Astrocyte (in vitro differentiated cells and primary cell): Measurements from ENCODE around the gene MCAM. TPM values are rescaled to one million over a fixed set of nuclear protein-coding genes. Genes with fewer than 3 reads are reported as not detected.

Source experiments
- DNase-seq: peaks from one replicate; pipeline ENCODE4 v3.0.0-alpha.2; 2010; ENCODE audit warnings: low read depth
- FAIRE-seq: peaks from 2 replicates; lab custom pipeline; 2011; peaks lifted over from hg19 to GRCh38; lab: Jason Lieb, UNC
- H2AFZ ChIP-seq: 2 replicates; pipeline ENCODE4 v1.6.0; 2012; ENCODE audit warnings: low read depth, low read length, inconsistent platforms
- H3K27ac ChIP-seq: 2 replicates; pipeline ENCODE4 v1.5.1; 2011; ENCODE audit warnings: low read depth, low read length, inconsistent platforms
- H3K27me3 ChIP-seq: 2 replicates; pipeline ENCODE4 v1.6.0; 2011; ENCODE audit warnings: low read length, inconsistent platforms; ENCODE audit not compliant: insufficient read depth
- H3K36me3 ChIP-seq: 2 replicates; pipeline ENCODE4 v1.5.1; 2011; ENCODE audit warnings: low read length, inconsistent platforms; ENCODE audit not compliant: insufficient read depth
- H3K4me1 ChIP-seq: 2 replicates; pipeline ENCODE4 v1.5.1; 2011; ENCODE audit warnings: low read length, inconsistent platforms; ENCODE audit not compliant: insufficient read depth
- H3K4me2 ChIP-seq: 2 replicates; pipeline ENCODE4 v1.6.0; 2012; ENCODE audit warnings: low read length, inconsistent platforms
- H3K4me3 ChIP-seq: 2 replicates; pipeline ENCODE4 v1.5.1; 2011; ENCODE audit warnings: low read depth, mild to moderate bottlenecking, low read length, inconsistent platforms; ENCODE audit not compliant: insufficient read depth
- H3K79me2 ChIP-seq: 2 replicates; pipeline ENCODE4 v1.6.0; 2012; ENCODE audit warnings: mild to moderate bottlenecking, low read length, inconsistent platforms; ENCODE audit not compliant: insufficient read depth
- H3K9ac ChIP-seq: 2 replicates; pipeline ENCODE4 v1.6.0; 2012; ENCODE audit warnings: mild to moderate bottlenecking, low read length, inconsistent platforms
- H3K9me3 ChIP-seq: 2 replicates; pipeline ENCODE4 v1.5.1; 2012; ENCODE audit warnings: low read depth, mild to moderate bottlenecking, low read length, inconsistent platforms; ENCODE audit not compliant: insufficient read depth
- H4K20me1 ChIP-seq: 2 replicates; pipeline ENCODE4 v1.6.0; 2012; ENCODE audit warnings: low read length, inconsistent platforms; ENCODE audit not compliant: insufficient read depth
- H3K27ac Mint-ChIP-seq: one replicate; pipeline ENCODE4 v1.8.0; 2021; ENCODE audit warnings: mild to moderate bottlenecking, mixed read lengths; ENCODE audit not compliant: unreplicated experiment
- H3K27me3 Mint-ChIP-seq: one replicate; pipeline ENCODE4 v1.8.0; 2021; ENCODE audit warnings: low read depth, mixed read lengths; ENCODE audit not compliant: unreplicated experiment
- H3K36me3 Mint-ChIP-seq: one replicate; pipeline ENCODE4 v1.8.0; 2021; ENCODE audit warnings: low read depth, mixed read lengths; ENCODE audit not compliant: unreplicated experiment
- H3K4me1 Mint-ChIP-seq: one replicate; pipeline ENCODE4 v1.8.0; 2021; ENCODE audit warnings: low read depth, mixed read lengths; ENCODE audit not compliant: unreplicated experiment
- H3K4me3 Mint-ChIP-seq: one replicate; pipeline ENCODE4 v1.8.0; 2021; ENCODE audit warnings: mild to moderate bottlenecking, moderate library complexity, mixed read lengths; ENCODE audit not compliant: unreplicated experiment
- H3K9me3 Mint-ChIP-seq: one replicate; pipeline ENCODE4 v1.8.0; 2021; ENCODE audit warnings: mild to moderate bottlenecking, mixed read lengths; ENCODE audit not compliant: unreplicated experiment
- EZH2 ChIP-seq: IDR thresholded peaks from 2 replicates; pipeline ENCODE4 v1.6.1; 2012; ENCODE audit warnings: mild to moderate bottlenecking, low read length, inconsistent platforms; ENCODE audit not compliant: insufficient read depth
- total RNA-seq: library from RNA; stranded (reverse); gene quantifications from 2 replicates; pipeline ENCODE4 v1.2.1, GENCODE V29; 2021
- TF ChIP-seq, protein P1 (sequence below): IDR thresholded peaks from 2 replicates; pipeline ENCODE4 v1.5.1; 2011; ENCODE audit warnings: low read depth, mild to moderate bottlenecking, inconsistent platforms, low read length, moderate library complexity; ENCODE audit not compliant: insufficient read depth

MCAM gene
- total RNA-seq, 1 donor from 2014 or later, result 213 TPM

GRCh38 chr11:119347242-119347641 lies 30.3 kb upstream of the MCAM start:
- Histone ChIP-seq H3K9me3 (no peaks in the 10 kb centered on the region), H3K27ac (no peak overlapping the region), H3K27me3 (peaks cover 20% of the 10 kb centered on the region), H2AFZ (no peak overlapping the region), H3K4me1 (no peaks in the 10 kb centered on the region), H4K20me1 (no peaks in the 10 kb centered on the region), H3K4me3 (no peak overlapping the region), H3K36me3 (no peaks in the 10 kb centered on the region), H3K4me2 (no peak overlapping the region), H3K79me2 (no peaks in the 10 kb centered on the region), H3K9ac (no peak overlapping the region)
- Mint-ChIP-seq H3K4me3 (no peak overlapping the region), H3K9me3 (no peaks in the 10 kb centered on the region), H3K27ac (no peak overlapping the region), H3K36me3 (no peaks in the 10 kb centered on the region), H3K27me3 (peaks cover 69% of the 10 kb centered on the region), H3K4me1 (no peaks in the 10 kb centered on the region)
- no peak for DNase-seq
- no peak for FAIRE-seq
- no peak for TF ChIP-seq EZH2
- TF ChIP-seq, protein P1, sequence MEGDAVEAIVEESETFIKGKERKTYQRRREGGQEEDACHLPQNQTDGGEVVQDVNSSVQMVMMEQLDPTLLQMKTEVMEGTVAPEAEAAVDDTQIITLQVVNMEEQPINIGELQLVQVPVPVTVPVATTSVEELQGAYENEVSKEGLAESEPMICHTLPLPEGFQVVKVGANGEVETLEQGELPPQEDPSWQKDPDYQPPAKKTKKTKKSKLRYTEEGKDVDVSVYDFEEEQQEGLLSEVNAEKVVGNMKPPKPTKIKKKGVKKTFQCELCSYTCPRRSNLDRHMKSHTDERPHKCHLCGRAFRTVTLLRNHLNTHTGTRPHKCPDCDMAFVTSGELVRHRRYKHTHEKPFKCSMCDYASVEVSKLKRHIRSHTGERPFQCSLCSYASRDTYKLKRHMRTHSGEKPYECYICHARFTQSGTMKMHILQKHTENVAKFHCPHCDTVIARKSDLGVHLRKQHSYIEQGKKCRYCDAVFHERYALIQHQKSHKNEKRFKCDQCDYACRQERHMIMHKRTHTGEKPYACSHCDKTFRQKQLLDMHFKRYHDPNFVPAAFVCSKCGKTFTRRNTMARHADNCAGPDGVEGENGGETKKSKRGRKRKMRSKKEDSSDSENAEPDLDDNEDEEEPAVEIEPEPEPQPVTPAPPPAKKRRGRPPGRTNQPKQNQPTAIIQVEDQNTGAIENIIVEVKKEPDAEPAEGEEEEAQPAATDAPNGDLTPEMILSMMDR, result no peak

DNA sequence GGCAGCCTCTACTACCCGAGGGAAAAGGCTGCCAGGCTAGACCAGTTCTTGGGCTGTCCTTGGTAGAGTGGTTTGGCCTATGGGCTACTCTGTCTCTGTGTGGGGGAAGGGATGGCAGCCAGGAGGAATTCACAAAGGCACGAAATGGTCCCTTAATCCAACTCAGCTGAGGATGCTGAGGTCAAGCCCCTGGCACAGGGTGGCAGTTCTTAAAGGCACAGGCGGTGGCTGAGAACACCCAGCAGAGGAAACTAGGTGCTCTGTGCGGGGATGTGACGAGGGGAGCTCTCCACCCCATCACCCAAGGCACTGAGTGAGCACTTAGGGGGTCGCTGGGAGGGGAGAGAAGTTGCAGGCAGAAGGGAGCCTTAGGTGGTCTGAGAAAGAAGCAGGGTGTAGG lies 29.7 kb upstream of the MCAM start, which contains the start of gene MFRP:
Gene MFRP (minus strand): TSS at position 101 of the 400 bp plus-strand sequence. CDS start 192 bp downstream, outside the sequence.
- Histone ChIP-seq H3K36me3 (no peaks in the 10 kb centered on the region), H3K4me1 (no peaks in the 10 kb centered on the region), H3K27ac (no peak within 1 kb of the TSS), H2AFZ (no peak within 1 kb of the TSS), H3K9ac (no peak within 1 kb of the TSS), H3K4me2 (no peak within 1 kb of the TSS), H3K27me3 (peaks cover 19% of the 10 kb centered on the region), H4K20me1 (no peaks in the 10 kb centered on the region), H3K9me3 (no peaks in the 10 kb centered on the region), H3K79me2 (no peaks in the 10 kb centered on the region), H3K4me3 (no peak within 1 kb of the TSS)
- H3K4me1 Mint-ChIP-seq, result no peaks in the 10 kb centered on the region
- H3K36me3 Mint-ChIP-seq, result no peaks in the 10 kb centered on the region
- TF ChIP-seq, protein P1, result no peak
- TF ChIP-seq EZH2, result no peak
- FAIRE-seq (no peak), DNase-seq (no peak)
- H3K27ac Mint-ChIP-seq, result no peak within 1 kb of the TSS
- no peaks in the 10 kb centered on the region for H3K9me3 Mint-ChIP-seq
- no peak within 1 kb of the TSS for H3K4me3 Mint-ChIP-seq
- peaks cover 69% of the 10 kb centered on the region for H3K27me3 Mint-ChIP-seq

DNA sequence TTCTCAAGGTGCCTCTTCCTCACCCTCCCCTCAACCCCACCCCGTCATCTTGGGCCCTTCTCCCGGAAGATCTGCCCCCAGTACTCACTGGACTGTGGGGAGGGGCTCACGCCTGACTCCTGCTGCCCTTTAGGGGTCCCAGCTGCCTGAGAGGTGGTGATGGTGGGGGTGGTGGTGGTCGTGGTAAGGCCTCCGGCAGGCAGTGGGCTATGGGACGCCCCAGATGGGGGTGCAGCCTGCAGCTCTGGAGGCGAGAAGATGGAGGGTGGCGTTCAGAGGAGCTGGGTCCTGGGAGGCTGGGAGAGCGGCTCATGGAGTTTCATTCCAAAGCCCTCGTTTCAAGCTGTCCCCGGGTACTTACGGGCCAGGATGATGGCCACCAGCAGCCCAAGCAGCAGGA lies 28.8 kb upstream of the MCAM start:
- no peak for FAIRE-seq
- TF ChIP-seq, protein P1, result no peak
- no peak for TF ChIP-seq EZH2

More for the DNA sequence above, 28.8 kb upstream of the MCAM start:
- H3K36me3 Mint-ChIP-seq, result peaks cover 2% of the 10 kb centered on the region
- H3K4me3 ChIP-seq, result no peak overlapping the region
- no peaks in the 10 kb centered on the region for H3K9me3 ChIP-seq
- no peaks in the 10 kb centered on the region for H3K4me1 Mint-ChIP-seq
- peaks cover 21% of the 10 kb centered on the region for H3K27me3 ChIP-seq
- peaks cover 67% of the 10 kb centered on the region for H3K27me3 Mint-ChIP-seq
- H3K27ac Mint-ChIP-seq, result no peak overlapping the region
- H3K9me3 Mint-ChIP-seq, result peaks cover 2% of the 10 kb centered on the region
- H4K20me1 ChIP-seq, result no peaks in the 10 kb centered on the region
- no peaks in the 10 kb centered on the region for H3K36me3 ChIP-seq
- no peak overlapping the region for H3K4me3 Mint-ChIP-seq
- DNase-seq, result no peak
- no peak overlapping the region for H3K9ac ChIP-seq
- H3K4me2 ChIP-seq, result no peak overlapping the region
- H3K27ac ChIP-seq, result no peak overlapping the region
- H3K4me1 ChIP-seq, result peaks cover 3% of the 10 kb centered on the region
- H2AFZ ChIP-seq, result no peak overlapping the region
- no peaks in the 10 kb centered on the region for H3K79me2 ChIP-seq
